HCT116 (cell line): ENCODE results near the gene FGB.
A peak's percentile ranks its signal among the peaks of the same experiment; 100 is the strongest.

Experiments
- CEBPB ChIP-seq: IDR thresholded peaks from 2 replicates; pipeline ENCODE4 v1.6.1; 2012; ENCODE audit warnings: low read depth
- ELF1 ChIP-seq: IDR thresholded peaks from 2 replicates; pipeline ENCODE4 v1.6.1; 2012; ENCODE audit warnings: low read depth, borderline replicate concordance
- EZH2 ChIP-seq: fragments of 200-600 bp; sonication (generic); IDR thresholded peaks from 2 replicates; pipeline ENCODE4 v1.6.1; 2017; ENCODE audit warnings: antibody characterized with exemption, mixed run types
- FOSL1 ChIP-seq: IDR thresholded peaks from 2 replicates; pipeline ENCODE4 v1.6.1; 2012; ENCODE audit warnings: low read depth
- POLR2A ChIP-seq: IDR thresholded peaks from 2 replicates; pipeline ENCODE4 v1.7.0; 2011; ENCODE audit warnings: borderline replicate concordance; ENCODE audit not compliant: insufficient read depth, insufficient read length; ENCODE audit errors: extremely low read depth
- POLR2AphosphoS5 ChIP-seq: IDR thresholded peaks from 2 replicates; pipeline ENCODE4 v1.6.1; 2011; ENCODE audit warnings: mild to moderate bottlenecking, low read depth, low read length, moderate library complexity
- SIN3A ChIP-seq: IDR thresholded peaks from 2 replicates; pipeline ENCODE4 v1.6.1; 2012; ENCODE audit warnings: low read depth
- SP1 ChIP-seq: IDR thresholded peaks from 2 replicates; pipeline ENCODE4 v1.6.1; 2012; ENCODE audit warnings: low read depth
- SRF ChIP-seq: IDR thresholded peaks from 2 replicates; pipeline ENCODE4 v1.6.1; 2012; ENCODE audit warnings: low read depth
- TCF7L2 ChIP-seq: IDR thresholded peaks from 2 replicates; pipeline ENCODE4 v1.7.0; 2011; ENCODE audit warnings: borderline replicate concordance, inconsistent platforms; ENCODE audit not compliant: insufficient read depth, insufficient read length; ENCODE audit errors: extremely low read depth
- YY1 ChIP-seq: IDR thresholded peaks from 2 replicates; pipeline ENCODE4 v1.6.1; 2011; ENCODE audit warnings: low read length, low read depth, moderate library complexity, mild to moderate bottlenecking; ENCODE audit not compliant: insufficient replicate concordance; ENCODE audit errors: extremely low read depth
- ZFX ChIP-seq: fragments of 450-650 bp; IDR thresholded peaks from 2 replicates; pipeline ENCODE4 v1.6.1; 2017
- TF ChIP-seq, protein P1 (sequence below), 3 experiments: fragments of 200-600 bp in 1 of 3; sonication (generic) in 1 of 3; IDR thresholded peaks in 2 of 3; conservative IDR thresholded peaks in 1 of 3; 2 replicates each; pipeline ENCODE4 v1.5.1; 2012 to 2017; ENCODE audit warnings: low read depth in 2 of 3, low read length in 2 of 3, antibody characterized with exemption in 1 of 3, borderline replicate concordance in 1 of 3, control low read depth in 1 of 3, mild to moderate bottlenecking in 1 of 3, mixed read lengths in 1 of 3, mixed run types in 1 of 3, moderate library complexity in 1 of 3; ENCODE audit not compliant: insufficient read depth in 1 of 3
- TF ChIP-seq, protein P2 (sequence below): IDR thresholded peaks from 2 replicates; pipeline ENCODE4 v1.6.1; 2012; ENCODE audit warnings: low read depth

DNA sequence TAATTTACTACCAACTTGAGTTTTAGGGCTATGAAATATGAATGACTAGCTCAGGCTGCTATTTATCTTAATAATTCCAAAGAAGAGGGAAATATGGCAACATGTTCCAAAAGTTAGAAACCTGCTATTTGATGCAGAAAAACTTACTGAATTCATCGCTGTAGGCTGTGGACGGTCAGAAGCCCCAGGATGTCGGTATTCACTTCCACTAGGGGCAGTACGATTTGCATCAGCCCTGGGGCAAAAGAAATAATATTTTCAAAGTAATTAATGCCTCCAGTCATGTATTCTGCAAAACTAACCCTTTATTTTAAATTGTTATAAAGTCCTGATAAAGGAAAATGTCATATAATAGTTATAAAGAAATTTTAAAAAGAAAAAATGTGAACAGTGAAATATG, 17.1 kb upstream of the FGB start:
- TF ChIP-seq, protein P1, sequence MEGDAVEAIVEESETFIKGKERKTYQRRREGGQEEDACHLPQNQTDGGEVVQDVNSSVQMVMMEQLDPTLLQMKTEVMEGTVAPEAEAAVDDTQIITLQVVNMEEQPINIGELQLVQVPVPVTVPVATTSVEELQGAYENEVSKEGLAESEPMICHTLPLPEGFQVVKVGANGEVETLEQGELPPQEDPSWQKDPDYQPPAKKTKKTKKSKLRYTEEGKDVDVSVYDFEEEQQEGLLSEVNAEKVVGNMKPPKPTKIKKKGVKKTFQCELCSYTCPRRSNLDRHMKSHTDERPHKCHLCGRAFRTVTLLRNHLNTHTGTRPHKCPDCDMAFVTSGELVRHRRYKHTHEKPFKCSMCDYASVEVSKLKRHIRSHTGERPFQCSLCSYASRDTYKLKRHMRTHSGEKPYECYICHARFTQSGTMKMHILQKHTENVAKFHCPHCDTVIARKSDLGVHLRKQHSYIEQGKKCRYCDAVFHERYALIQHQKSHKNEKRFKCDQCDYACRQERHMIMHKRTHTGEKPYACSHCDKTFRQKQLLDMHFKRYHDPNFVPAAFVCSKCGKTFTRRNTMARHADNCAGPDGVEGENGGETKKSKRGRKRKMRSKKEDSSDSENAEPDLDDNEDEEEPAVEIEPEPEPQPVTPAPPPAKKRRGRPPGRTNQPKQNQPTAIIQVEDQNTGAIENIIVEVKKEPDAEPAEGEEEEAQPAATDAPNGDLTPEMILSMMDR (IDR thresholded peaks at IDR 0.05 in 2 of 3, conservative IDR thresholded peaks at IDR 0.05 in 1 of 3; ENCODE audit: borderline replicate concordance in 1 of 3, insufficient read depth in 1 of 3, low read depth in 2 of 3, low read length in 2 of 3), result peak in 2 of 3 experiments; percentile 29 to 46; a peak in 3 of 6 replicates
- no peak for TF ChIP-seq POLR2AphosphoS5
- no peak for TF ChIP-seq SRF
- no peak for TF ChIP-seq EZH2
- no peak for TF ChIP-seq SIN3A
- TF ChIP-seq, protein P2, sequence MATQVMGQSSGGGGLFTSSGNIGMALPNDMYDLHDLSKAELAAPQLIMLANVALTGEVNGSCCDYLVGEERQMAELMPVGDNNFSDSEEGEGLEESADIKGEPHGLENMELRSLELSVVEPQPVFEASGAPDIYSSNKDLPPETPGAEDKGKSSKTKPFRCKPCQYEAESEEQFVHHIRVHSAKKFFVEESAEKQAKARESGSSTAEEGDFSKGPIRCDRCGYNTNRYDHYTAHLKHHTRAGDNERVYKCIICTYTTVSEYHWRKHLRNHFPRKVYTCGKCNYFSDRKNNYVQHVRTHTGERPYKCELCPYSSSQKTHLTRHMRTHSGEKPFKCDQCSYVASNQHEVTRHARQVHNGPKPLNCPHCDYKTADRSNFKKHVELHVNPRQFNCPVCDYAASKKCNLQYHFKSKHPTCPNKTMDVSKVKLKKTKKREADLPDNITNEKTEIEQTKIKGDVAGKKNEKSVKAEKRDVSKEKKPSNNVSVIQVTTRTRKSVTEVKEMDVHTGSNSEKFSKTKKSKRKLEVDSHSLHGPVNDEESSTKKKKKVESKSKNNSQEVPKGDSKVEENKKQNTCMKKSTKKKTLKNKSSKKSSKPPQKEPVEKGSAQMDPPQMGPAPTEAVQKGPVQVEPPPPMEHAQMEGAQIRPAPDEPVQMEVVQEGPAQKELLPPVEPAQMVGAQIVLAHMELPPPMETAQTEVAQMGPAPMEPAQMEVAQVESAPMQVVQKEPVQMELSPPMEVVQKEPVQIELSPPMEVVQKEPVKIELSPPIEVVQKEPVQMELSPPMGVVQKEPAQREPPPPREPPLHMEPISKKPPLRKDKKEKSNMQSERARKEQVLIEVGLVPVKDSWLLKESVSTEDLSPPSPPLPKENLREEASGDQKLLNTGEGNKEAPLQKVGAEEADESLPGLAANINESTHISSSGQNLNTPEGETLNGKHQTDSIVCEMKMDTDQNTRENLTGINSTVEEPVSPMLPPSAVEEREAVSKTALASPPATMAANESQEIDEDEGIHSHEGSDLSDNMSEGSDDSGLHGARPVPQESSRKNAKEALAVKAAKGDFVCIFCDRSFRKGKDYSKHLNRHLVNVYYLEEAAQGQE, result no peak
- no peak for TF ChIP-seq SP1
- TF ChIP-seq POLR2A, result no peak
- no peak for TF ChIP-seq TCF7L2
- no peak for TF ChIP-seq ELF1
- no peak for TF ChIP-seq YY1
- TF ChIP-seq CEBPB, result no peak
- no peak for TF ChIP-seq FOSL1
- TF ChIP-seq ZFX, result no peak
